HepG2 (cell line): ENCODE results near the gene GJC1. TPM values are rescaled to one million over a fixed set of nuclear protein-coding genes. Genes with fewer than 3 reads are reported as not detected.

Experiments used
- ATAC-seq: fragments of 200-7000 bp; cut with Tn5 transposase; 3 replicates; pipeline ENCODE4 v1.9.1; 2020; ENCODE audit warnings: mild to moderate bottlenecking, moderate library complexity
- BruUV-seq: library from RNA; stranded (reverse); fragments of 400-500 nt; replicated peaks from 2 replicates; lab custom pipeline; 2021; lab: Mats Ljungman, UMichigan
- CTCF ChIA-PET: fragments of 300-600 bp; formaldehyde crosslinking; extraction: SDS; loops from one replicate; lab custom pipeline; 2021; ENCODE audit warnings: low total read pairs, inconsistent platforms, low intra/inter-chr PET ratio; lab: Yijun Ruan, JAX
- POLR2A ChIA-PET: fragments of 350-600 bp; sonication (Branson Sonifier 250); formaldehyde crosslinking; loops from one replicate; lab custom pipeline; 2020; ENCODE audit warnings: antibody characterized with exemption, inconsistent platforms; lab: Yijun Ruan, JAX
- DNase-seq: peaks from one replicate; pipeline ENCODE4 v3.0.0-alpha.2; 2015; ENCODE audit warnings: low spot score
- FAIRE-seq: peaks from 3 replicates; lab custom pipeline; 2011; peaks lifted over from hg19 to GRCh38; lab: Jason Lieb, UNC
- H2AFZ ChIP-seq: one replicate; pipeline ENCODE4 v1.6.1; 2011; ENCODE audit warnings: low read length, inconsistent platforms
- H3K27ac ChIP-seq: fragments of 300-600 bp; 3 replicates; pipeline ENCODE4 v1.8.0; 2011; ENCODE audit warnings: mixed run types, mild to moderate bottlenecking, mixed read lengths, low read length, inconsistent platforms; ENCODE audit not compliant: insufficient read depth; ENCODE audit errors: extremely low read length
- H3K27me3 ChIP-seq, 2 experiments: fragments of 200-600 bp in 1 of 2; 2 replicates in 1 of 2; 3 replicates in 1 of 2; pipeline versions ENCODE4 v1.6.0 to v1.8.0; 2011; ENCODE audit warnings: low read length in 2 of 2, mild to moderate bottlenecking in 2 of 2, moderate library complexity in 2 of 2, inconsistent platforms in 1 of 2; ENCODE audit not compliant: insufficient read depth in 2 of 2, control insufficient read depth in 1 of 2
- H3K36me3 ChIP-seq, 2 experiments: fragments of 200-600 bp in 1 of 2; replicated peaks in 1 of 2; 2 replicates in 1 of 2; 3 replicates in 1 of 2; pipeline versions ENCODE4 v1.5.1 to v1.8.0; 2011; ENCODE audit warnings: low read length in 2 of 2, inconsistent platforms in 1 of 2; ENCODE audit not compliant: insufficient read depth in 2 of 2, control insufficient read depth in 1 of 2
- H3K4me1 ChIP-seq: 2 replicates; pipeline ENCODE4 v1.5.1; 2012; ENCODE audit warnings: low read length, inconsistent platforms; ENCODE audit not compliant: insufficient read depth
- H3K4me2 ChIP-seq: 2 replicates; pipeline ENCODE4 v1.6.0; 2011; ENCODE audit warnings: low read depth, low read length, inconsistent platforms
- H3K4me3 ChIP-seq, 3 experiments: fragments of 200-600 bp in 1 of 3; sonication (generic), shearing (Covaris generic) in 1 of 3; replicated peaks in 1 of 3; 2 replicates each; pipeline ENCODE4 v1.5.1; 2011 to 2016; ENCODE audit warnings: low read length in 3 of 3, inconsistent platforms in 2 of 3, low read depth in 2 of 3, mild to moderate bottlenecking in 2 of 3, control low read depth in 1 of 3, mixed read lengths in 1 of 3; ENCODE audit not compliant: insufficient read depth in 1 of 3
- H3K79me2 ChIP-seq: one replicate; pipeline ENCODE4 v1.6.1; 2011; ENCODE audit warnings: low read length, inconsistent platforms; ENCODE audit not compliant: insufficient read depth
- H3K9ac ChIP-seq: 2 replicates; pipeline ENCODE4 v1.6.0; 2011; ENCODE audit warnings: mild to moderate bottlenecking, low read depth, low read length, inconsistent platforms; ENCODE audit not compliant: insufficient read depth
- H3K9me3 ChIP-seq: 2 replicates; pipeline ENCODE4 v1.5.1; 2012; ENCODE audit warnings: mild to moderate bottlenecking, low read length
- H4K20me1 ChIP-seq: 2 replicates; pipeline ENCODE4 v1.6.0; 2011; ENCODE audit warnings: inconsistent platforms, mild to moderate bottlenecking, low read length, moderate library complexity; ENCODE audit not compliant: insufficient read depth
- GPN1 ChIP-seq: sonication (generic); formaldehyde crosslinking; IDR thresholded peaks from 2 replicates; pipeline ENCODE4 v1.5.1; 2020; ENCODE audit warnings: missing genetic modification reagents, borderline replicate concordance
- MZF1 ChIP-seq: sonication (generic); formaldehyde crosslinking; IDR thresholded peaks from 2 replicates; pipeline ENCODE4 v1.8.1; 2023; ENCODE audit warnings: mild to moderate bottlenecking, missing genetic modification reagents, borderline replicate concordance
- SRSF1 ChIP-seq: fragments of 200-400 bp; formaldehyde crosslinking; optimal IDR thresholded peaks from 2 replicates; pipeline ENCODE3; 2017; ENCODE audit warnings: mild to moderate bottlenecking, low read depth, low read length, moderate library complexity
- ZNF274 ChIP-seq: sonication (generic); formaldehyde crosslinking; IDR thresholded peaks from 2 replicates; pipeline ENCODE4 v1.5.1; 2020; ENCODE audit warnings: mild to moderate bottlenecking, missing genetic modification reagents
- ZNF510 ChIP-seq: sonication (generic); formaldehyde crosslinking; IDR thresholded peaks from 2 replicates; pipeline ENCODE4 v1.4.0; 2020; ENCODE audit warnings: low read depth, mild to moderate bottlenecking, missing genetic modification reagents
- ZNF546 ChIP-seq: sonication (generic); formaldehyde crosslinking; conservative IDR thresholded peaks from 2 replicates; pipeline ENCODE4 v1.8.1; 2023; ENCODE audit warnings: mild to moderate bottlenecking, missing genetic modification reagents
- ZNF746 ChIP-seq: sonication (generic); formaldehyde crosslinking; IDR thresholded peaks from 2 replicates; pipeline ENCODE4 v1.8.0; 2022; ENCODE audit warnings: mild to moderate bottlenecking, missing genetic modification reagents
- ZSCAN12 ChIP-seq: sonication (generic); formaldehyde crosslinking; IDR thresholded peaks from 2 replicates; pipeline ENCODE4 v1.9.0; 2021; ENCODE audit warnings: mild to moderate bottlenecking, missing genetic modification reagents
- WGBS: methylation state at CpG from one replicate; pipeline ENCODE4 v1.1.6; 2017; ENCODE audit warnings: low lambda C conversion rate; 5-methylcytosine and 5-hydroxymethylcytosine counted together
- in situ Hi-C: cut with HindIII; loops from 2 replicates; pipeline ENCODE4 v1.10.0; 2017; ENCODE audit warnings: low pct_unique_long_range_greater_than_20kb; ENCODE audit not compliant: extremely low pct_ligation_motif_present
- intact Hi-C: fragments of 100-400 bp; cut with micrococcal nuclease; formaldehyde crosslinking; loops from one replicate; pipeline ENCODE4 v1.10.0; 2022; ENCODE audit not compliant: unreplicated experiment
- polyA plus RNA-seq, 8 experiments: library from polyadenylated mRNA; depleted of rRNA in 3 of 8; stranded (reverse) in 7 of 8; unstranded in 1 of 8; fragments of >200 nt; fragmentation: Illumina TruSeq in 4 of 8; extraction: Trizol in 4 of 8; gene quantifications; 2 replicates each; pipeline versions ENCODE4 v1.2.1 to v1.2.3, GENCODE V29; 2011 to 2016; ENCODE audit warnings: low read depth in 4 of 8, missing spikeins in 1 of 8, mixed read lengths in 1 of 8; ENCODE audit not compliant: insufficient read depth in 1 of 8
- total RNA-seq, 5 experiments: library from RNA; depleted of rRNA; stranded (reverse); fragments of >200 nt; fragmentation: Illumina TruSeq; extraction: Trizol; gene quantifications; 2 replicates each; pipeline ENCODE4 v1.2.3, GENCODE V29; 2016; ENCODE audit warnings: low read depth in 1 of 5
- TF ChIP-seq, protein P1 (sequence below): sonication (generic); formaldehyde crosslinking; IDR thresholded peaks from 2 replicates; pipeline ENCODE4 v1.4.0; 2020; ENCODE audit warnings: missing genetic modification reagents

Gene GJC1
- total and polyA plus RNA-seq, 2 of the 13 experiments (the other 11 are each of a cell fraction or from before 2014, with no cell fraction given): 1.7 TPM

DNA sequence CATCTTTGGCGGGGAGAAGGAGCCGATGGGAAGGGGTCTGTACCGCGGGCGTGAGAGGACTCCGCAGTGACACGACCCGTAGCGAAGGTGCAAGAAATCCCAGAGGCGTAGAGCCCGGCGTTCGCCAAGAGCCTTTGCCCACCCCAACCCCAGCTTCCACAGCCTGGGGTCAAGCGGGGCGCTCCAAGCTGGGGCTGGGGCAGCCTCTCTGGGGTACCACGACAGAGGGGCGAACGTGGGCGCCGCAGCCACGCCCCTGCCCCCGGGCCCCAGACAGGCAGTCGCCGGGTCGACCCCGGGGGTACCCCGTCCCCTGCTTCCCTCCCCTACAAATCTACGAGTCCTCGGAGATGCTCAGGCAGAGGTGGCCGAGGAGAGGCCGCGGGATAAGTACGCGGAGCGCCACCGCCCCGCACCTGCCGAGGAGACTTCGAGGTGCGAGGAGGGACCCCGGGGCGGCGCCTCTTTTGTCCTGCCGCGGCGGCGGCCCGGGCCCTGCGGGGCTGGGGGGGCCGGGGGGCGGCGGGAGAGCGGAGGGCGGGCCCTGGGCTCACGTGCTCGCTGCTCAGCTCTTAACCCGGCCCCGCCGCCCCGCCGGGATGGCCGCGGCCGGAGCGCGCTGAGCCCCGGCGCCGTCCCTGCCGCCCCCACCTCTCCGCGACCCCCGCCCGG, 71.5 kb downstream of the GJC1 start, which contains the start of gene ADAM11:
Gene ADAM11 (plus strand): TSS at position 575 of the 672 bp plus-strand sequence. CDS start 212 bp downstream, outside the sequence.
- peak within 1 kb of the TSS; percentile 80 for H3K4me2 ChIP-seq

More for the DNA sequence above, 71.5 kb downstream of the GJC1 start, which contains the start of gene ADAM11:
- Histone ChIP-seq H3K9ac (no peak within 1 kb of the TSS), H3K4me3 (peak within 1 kb of the TSS; percentile 37 to 74 (median 59)), H3K36me3 (no peaks in the 10 kb centered on the region), H3K27ac (no peak within 1 kb of the TSS), H3K9me3 (no peaks in the 10 kb centered on the region)
- peak; percentile 21 for ATAC-seq
- CTCF ChIA-PET: no interaction called here
- intact Hi-C loops: no loop called here
- TF ChIP-seq, protein P1, sequence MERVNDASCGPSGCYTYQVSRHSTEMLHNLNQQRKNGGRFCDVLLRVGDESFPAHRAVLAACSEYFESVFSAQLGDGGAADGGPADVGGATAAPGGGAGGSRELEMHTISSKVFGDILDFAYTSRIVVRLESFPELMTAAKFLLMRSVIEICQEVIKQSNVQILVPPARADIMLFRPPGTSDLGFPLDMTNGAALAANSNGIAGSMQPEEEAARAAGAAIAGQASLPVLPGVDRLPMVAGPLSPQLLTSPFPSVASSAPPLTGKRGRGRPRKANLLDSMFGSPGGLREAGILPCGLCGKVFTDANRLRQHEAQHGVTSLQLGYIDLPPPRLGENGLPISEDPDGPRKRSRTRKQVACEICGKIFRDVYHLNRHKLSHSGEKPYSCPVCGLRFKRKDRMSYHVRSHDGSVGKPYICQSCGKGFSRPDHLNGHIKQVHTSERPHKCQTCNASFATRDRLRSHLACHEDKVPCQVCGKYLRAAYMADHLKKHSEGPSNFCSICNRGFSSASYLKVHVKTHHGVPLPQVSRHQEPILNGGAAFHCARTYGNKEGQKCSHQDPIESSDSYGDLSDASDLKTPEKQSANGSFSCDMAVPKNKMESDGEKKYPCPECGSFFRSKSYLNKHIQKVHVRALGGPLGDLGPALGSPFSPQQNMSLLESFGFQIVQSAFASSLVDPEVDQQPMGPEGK: peak; percentile 40; the same call in 1 of the 2 replicates
- no peak for TF ChIP-seq ZNF510
- TF ChIP-seq MZF1 (CRISPR knock-in tag): no peak
- 0 out of 2 replicates have a peak, but pooled peaks have one; percentile 18 for TF ChIP-seq ZNF746
- TF ChIP-seq GPN1 (CRISPR knock-in tag): no peak
- no peak for TF ChIP-seq ZNF546 (CRISPR knock-in tag)
- TF ChIP-seq ZSCAN12 (CRISPR knock-in tag): no peak
- TF ChIP-seq SRSF1: peak; percentile 51
- TF ChIP-seq ZNF274 (CRISPR knock-in tag): no peak
- TF ChIP-seq, all 625 proteins: peak for 3
- Histone ChIP-seq H3K4me1 (peaks cover 24% of the 10 kb centered on the region), H4K20me1 (no peaks in the 10 kb centered on the region), H3K27me3 (peaks cover 21 to 48% of the 10 kb centered on the region in 2 experiments), H3K79me2 (no peaks in the 10 kb centered on the region), H2AFZ (no peak within 1 kb of the TSS)
- WGBS: 33% methylated on average over 5 of the region's 74 CpGs
- in situ Hi-C loops: no loop called here
- POLR2A ChIA-PET: interaction anchor here (0.5 to 1.2 kb wide), 3 partner anchors 17 to 56 kb away, joined by 3 to 5 read pairs (median 3); no protein-coding TSS in a partner anchor
- FAIRE-seq (no peak), DNase-seq (no peak)
- BruUV-seq: no TSS peak
